Measurements from ENCODE around the gene KIF5A.

- TF ChIP-seq ZNF274 (IDR thresholded peaks at IDR 0.05; ENCODE audit: low read depth, low read length) (no peak), SUZ12 (IDR thresholded peaks at IDR 0.05; ENCODE audit: extremely low read depth, insufficient read depth, insufficient read length) (no peak)
Measured at GRCh38 chr12:57614948-57615500, 65.2 kb downstream of the KIF5A start.

All from NT2/D1 (cell line).